Measurements from ENCODE around the gene EEFSEC. TPM values are rescaled to one million over a fixed set of nuclear protein-coding genes. Genes with fewer than 3 reads are reported as not detected.

The EEFSEC gene
- total RNA-seq, 1 donor from 2014 or later, result 1.6 TPM

- DNase-seq (ENCODE audit: low read depth in 2 of 2), result peak in 1 of 2 donors; percentile 22
These were observed 177.0 kb downstream of the EEFSEC start for GRCh38 chr3:128330214-128330842.

DNA sequence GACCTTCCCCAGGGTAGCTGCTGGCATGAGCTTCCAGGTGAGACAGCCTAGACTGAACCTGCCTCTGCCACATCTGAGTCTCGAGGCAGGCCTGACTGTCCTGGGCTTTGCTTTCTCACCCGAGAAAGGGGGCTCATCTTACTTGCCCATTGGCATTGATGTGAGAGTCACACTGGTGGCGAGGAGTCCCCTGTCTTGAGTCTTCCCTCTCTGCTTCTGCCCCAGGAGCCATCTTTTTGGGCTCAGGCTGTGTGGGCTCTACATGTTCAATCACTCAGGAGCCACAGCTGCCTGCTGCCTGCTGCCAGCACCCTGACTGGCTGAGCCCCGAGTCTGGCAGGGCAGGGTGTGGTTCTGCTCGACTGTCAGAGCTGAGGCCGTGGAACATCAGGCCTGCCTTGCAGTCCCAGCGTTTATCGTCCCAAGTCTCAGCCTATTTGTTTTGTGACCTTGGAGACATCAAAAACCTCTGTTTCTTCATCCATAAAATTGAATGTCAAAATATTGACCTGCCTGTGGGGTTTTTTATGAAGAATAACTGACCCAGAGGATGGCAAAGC lies 180.9 kb downstream of the EEFSEC start:
- no peak for DNase-seq (ENCODE audit: low read depth in 2 of 2)

DNA sequence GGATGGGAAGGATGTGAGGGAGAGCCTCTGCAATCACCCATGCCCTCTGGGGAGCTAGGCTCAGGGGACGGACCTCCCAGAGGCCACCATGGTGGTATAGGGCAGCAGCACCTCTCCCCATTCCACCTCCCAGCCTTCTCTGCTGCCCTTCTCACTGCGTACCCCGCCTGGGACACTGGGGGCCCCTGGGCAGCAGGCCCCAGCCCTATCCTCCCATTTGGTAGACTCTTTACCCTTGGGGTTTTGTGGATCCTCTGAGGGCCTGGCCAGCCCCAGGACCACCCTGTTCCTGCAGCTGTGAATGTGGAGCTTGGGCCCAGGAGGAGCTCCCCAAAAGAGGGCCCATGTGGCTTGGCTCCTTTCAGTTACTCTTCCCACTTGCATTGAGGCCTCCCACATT lies 181.5 kb downstream of the EEFSEC start:
- DNase-seq (ENCODE audit: low read depth in 2 of 2), result no peak

GRCh38 chr3:128335621-128336296 lies 182.5 kb downstream of the EEFSEC start:
- DNase-seq (ENCODE audit: low read depth in 2 of 2), result no peak

DNA sequence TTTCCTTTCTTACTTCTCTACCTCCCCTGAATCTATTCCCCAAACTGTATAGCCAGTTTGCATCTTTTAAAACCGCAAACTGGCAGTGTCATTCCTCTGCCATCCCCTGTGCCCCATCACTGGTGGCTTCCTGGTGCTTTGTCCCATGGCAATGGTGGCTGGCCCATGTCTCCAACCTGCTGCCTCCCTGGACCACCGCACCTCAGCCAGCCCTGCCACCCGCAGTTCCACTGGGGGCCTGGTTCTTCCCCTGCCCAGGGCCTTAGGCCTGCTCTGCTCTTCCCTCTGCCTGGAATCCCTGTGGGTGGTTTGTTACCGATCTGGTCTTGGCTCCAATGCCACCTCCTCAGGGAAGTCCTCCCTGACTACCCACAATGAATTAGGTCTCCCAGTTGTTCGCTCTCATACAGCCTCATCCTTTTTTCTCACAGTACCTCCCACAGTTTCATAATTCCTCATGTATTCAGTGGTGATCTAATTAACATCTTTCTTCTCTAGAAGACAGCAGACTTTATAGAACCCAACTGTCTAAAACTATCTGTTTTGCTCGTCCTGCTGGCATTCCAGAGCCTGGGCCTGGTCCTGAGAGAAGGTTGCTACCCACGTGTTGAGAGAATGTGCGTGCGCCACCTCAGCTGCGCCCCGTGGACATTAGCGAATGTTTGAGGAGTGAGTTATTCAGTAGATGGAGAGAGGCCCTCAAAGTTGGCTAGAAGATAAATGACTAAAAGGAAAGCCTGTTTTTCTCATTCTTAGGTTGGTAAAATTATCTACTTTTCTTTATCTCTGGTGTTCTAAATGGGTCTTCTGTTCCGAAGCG lies 183.3 kb downstream of the EEFSEC start:
- no peak for DNase-seq (ENCODE audit: low read depth in 2 of 2)

GRCh38 chr3:128337305-128337704 lies 184.0 kb downstream of the EEFSEC start:
- DNase-seq (ENCODE audit: low read depth in 2 of 2), result no peak

- no peak for DNase-seq (ENCODE audit: low read depth in 2 of 2)
These were observed 185.5 kb downstream of the EEFSEC start for GRCh38 chr3:128338536-128339330.

GRCh38 chr3:128339491-128340012 lies 186.3 kb downstream of the EEFSEC start:
- DNase-seq (ENCODE audit: low read depth in 2 of 2), result no peak

- no peak for DNase-seq (ENCODE audit: low read depth in 2 of 2)
These were observed 187.1 kb downstream of the EEFSEC start for GRCh38 chr3:128340198-128340903.

DNA sequence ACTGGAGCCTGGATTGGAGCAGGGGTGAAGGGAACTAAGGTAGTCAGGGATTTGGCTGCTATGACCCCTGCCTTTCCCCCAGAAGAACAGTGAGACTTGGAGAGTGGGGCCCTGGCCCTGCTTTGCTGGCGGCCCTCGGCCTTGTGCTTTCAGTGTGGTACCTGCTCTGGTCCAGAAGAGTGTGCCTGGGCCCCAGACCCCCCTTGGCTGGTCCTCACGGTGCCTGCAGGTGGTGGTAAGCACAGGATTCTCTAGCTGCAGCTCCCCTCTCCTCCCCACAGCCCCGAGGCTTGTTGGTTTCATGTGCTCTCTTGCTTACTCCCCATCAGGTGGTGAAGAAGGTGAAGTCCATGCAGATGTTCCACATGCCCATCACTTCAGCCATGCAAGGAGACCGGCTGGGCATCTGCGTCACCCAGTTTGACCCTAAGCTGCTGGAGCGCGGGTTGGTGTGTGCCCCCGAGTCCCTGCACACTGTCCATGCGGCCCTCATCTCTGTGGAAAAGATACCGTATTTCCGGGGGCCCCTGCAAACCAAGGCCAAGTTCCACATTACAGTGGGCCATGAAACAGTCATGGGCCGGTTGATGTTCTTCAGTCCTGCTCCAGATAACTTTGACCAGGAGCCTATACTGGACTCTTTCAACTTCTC lies 187.7 kb downstream of the EEFSEC start:
- DNase-seq (ENCODE audit: low read depth in 2 of 2), result no peak

GRCh38 chr3:128341659-128342395 lies 188.5 kb downstream of the EEFSEC start:
- DNase-seq (ENCODE audit: low read depth in 2 of 2), result no peak

- DNase-seq (ENCODE audit: low read depth in 2 of 2), result no peak
These were observed 189.5 kb downstream of the EEFSEC start for GRCh38 chr3:128342701-128343180.

- peak; percentile 17 to 82 for DNase-seq (ENCODE audit: low read depth in 2 of 2)
These were observed 190.2 kb downstream of the EEFSEC start for GRCh38 chr3:128343287-128344051.

GRCh38 chr3:128344052-128344735 lies 190.9 kb downstream of the EEFSEC start:
- no peak for DNase-seq (ENCODE audit: low read depth in 2 of 2)

DNA sequence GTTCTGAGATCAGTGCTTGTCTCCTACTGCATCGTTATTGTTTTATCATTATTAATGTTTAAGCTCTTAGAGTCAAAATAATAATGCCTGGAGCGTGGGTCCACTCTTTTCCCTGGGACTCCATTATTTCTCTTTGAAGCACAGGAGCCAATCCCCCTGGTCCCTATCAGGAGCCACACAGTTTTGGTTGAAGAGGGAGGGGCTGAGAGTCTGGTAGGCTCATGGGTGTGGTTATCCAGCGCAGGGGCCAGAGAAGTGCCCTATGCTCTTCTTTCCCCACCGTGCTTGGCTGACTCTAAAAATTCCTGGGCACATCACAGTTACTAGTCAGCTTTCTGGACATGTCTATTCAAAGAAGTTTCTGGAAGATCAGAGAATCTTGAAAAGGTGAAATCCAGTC lies 191.9 kb downstream of the EEFSEC start:
- DNase-seq (ENCODE audit: low read depth in 2 of 2), result no peak

DNA sequence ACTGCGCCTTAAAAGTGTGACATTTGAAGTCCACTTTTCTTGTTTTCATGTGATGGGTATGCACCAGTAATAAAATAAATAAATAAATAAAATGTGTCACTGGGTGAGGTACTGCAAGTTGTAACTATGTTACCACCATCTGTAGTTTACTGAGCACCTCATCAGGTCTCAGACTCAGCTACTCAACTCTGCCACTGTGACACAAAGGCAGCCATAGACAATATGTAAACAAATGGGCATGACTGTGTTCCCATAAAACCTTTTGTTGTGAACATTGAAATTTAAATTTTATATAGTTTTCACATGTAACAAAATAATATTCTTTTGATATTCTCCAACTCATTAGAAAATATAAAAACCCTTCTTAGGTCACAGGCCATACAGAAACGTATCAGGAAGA lies 193.3 kb downstream of the EEFSEC start:
- no peak for DNase-seq (ENCODE audit: low read depth in 2 of 2)

DNA sequence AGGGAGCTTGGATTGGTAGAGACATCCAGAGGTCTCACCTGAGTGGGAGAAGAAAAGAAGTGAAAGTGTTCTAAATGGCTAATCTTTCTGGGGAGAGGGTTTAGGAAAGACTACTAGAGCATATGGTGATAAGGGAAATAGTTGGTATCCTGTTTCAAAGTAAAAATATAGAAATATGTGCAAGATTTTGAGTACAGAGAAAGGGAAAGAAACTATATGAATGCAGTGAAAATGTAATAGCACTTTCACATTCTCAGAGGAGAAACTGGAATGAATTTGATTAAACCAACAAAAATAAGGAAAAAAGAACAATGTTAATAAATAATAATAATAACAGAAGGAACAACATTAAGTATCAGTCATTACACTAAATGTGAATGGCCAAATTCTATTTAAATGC lies 194.0 kb downstream of the EEFSEC start:
- no peak for DNase-seq (ENCODE audit: low read depth in 2 of 2)

GRCh38 chr3:128348075-128348474 lies 194.8 kb downstream of the EEFSEC start:
- DNase-seq (ENCODE audit: low read depth in 2 of 2), result no peak
